Erythroblast (primary cell): ENCODE measurements around the gene RARA.
A peak's percentile ranks its signal among the peaks of the same experiment; 100 is the strongest.

Experiments
- DNase-seq, 2 experiments: peaks; one replicate each; lab custom pipeline; 2025; lab: John Stamatoyannopoulos, UW
- GATA1 ChIP-seq: IDR thresholded peaks from 2 replicates; pipeline ENCODE4 v1.6.1; 2011; ENCODE audit warnings: low read depth, mild to moderate bottlenecking, control low read depth, low read length, moderate library complexity
- POLR2A ChIP-seq: IDR thresholded peaks from 2 replicates; pipeline ENCODE4 v1.6.1; 2011; ENCODE audit warnings: mild to moderate bottlenecking, low read length

RARA gene

GRCh38 chr17:40347319-40348135, 38.5 kb downstream of the RARA start:
- peak in 1 of 2 experiments; percentile 15 for DNase-seq
- no peak for TF ChIP-seq POLR2A
- no peak for TF ChIP-seq GATA1

- TF ChIP-seq GATA1 (no peak), POLR2A (no peak)
- peak in 1 of 2 experiments; percentile 25 for DNase-seq
Observed at GRCh38 chr17:40348136-40348504, 39.1 kb downstream of the RARA start.

- TF ChIP-seq GATA1: no peak
- DNase-seq: no peak
Observed at GRCh38 chr17:40348562-40349476, 39.8 kb downstream of the RARA start.

- TF ChIP-seq POLR2A: no peak
- TF ChIP-seq GATA1: no peak
- no peak for DNase-seq
Observed at GRCh38 chr17:40349477-40349894, 40.5 kb downstream of the RARA start.

- DNase-seq: peak; percentile 15 to 34
- TF ChIP-seq POLR2A (no peak), GATA1 (no peak)
Observed at GRCh38 chr17:40349895-40350688, 41.1 kb downstream of the RARA start.

- no peak for TF ChIP-seq POLR2A
- no peak for TF ChIP-seq GATA1
- DNase-seq: no peak
Observed at GRCh38 chr17:40350689-40351358, 41.8 kb downstream of the RARA start.

- no peak for TF ChIP-seq POLR2A
- TF ChIP-seq GATA1: no peak
- no peak for DNase-seq
Observed at GRCh38 chr17:40351359-40352236, 42.6 kb downstream of the RARA start.

- no peak for DNase-seq
- TF ChIP-seq GATA1: no peak
- TF ChIP-seq POLR2A: no peak
Observed at GRCh38 chr17:40352237-40352778, 43.3 kb downstream of the RARA start.

GRCh38 chr17:40352779-40353394, 43.9 kb downstream of the RARA start:
- peak; percentile 16 to 30 for DNase-seq
- TF ChIP-seq POLR2A (no peak), GATA1 (no peak)

- no peak for DNase-seq
- no peak for TF ChIP-seq GATA1
- TF ChIP-seq POLR2A: no peak
Observed at GRCh38 chr17:40354221-40355122, 45.5 kb downstream of the RARA start.
